ENCODE results near the gene NPDC1. TPM values are rescaled to one million over a fixed set of nuclear protein-coding genes. Genes with fewer than 3 reads are reported as not detected.

NPDC1 gene
- total RNA-seq, 1 donor from 2014 or later, result 63.9 TPM

GRCh38 chr9:137023157-137023556, 22.8 kb downstream of the NPDC1 start:
- Histone ChIP-seq H3K27ac (replicated peaks) (no peak overlapping the region), H3K4me3 (no peak overlapping the region), H3K36me3 (peaks cover 18% of the 10 kb centered on the region), H3K9me3 (replicated peaks) (no peaks in the 10 kb centered on the region), H3K27me3 (ENCODE audit: low read depth) (no peaks in the 10 kb centered on the region), H3K4me1 (peaks cover 18% of the 10 kb centered on the region)
- DNase-seq, result no peak
- TF ChIP-seq CTCF (IDR thresholded peaks at IDR 0.05; ENCODE audit: borderline replicate concordance), result no peak
- intact Hi-C loops (cut with micrococcal nuclease), result no loop called here

DNA sequence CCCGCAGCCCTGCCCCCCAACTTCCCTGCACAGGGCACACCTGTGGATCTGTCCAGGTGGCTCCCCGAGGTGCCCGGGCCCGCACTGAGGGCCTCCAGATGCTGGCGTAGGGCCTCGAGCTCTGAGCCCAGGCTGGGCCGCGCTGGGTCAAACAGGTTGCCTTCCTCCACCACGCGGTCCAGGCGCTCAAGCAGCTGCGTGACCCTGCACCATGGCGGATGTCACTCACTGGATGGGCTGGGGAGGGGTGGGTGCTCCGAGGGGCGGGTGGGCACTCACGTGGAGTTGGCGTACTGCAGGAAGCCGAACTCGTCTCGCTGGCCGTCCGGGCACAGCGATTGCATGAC, 23.3 kb downstream of the NPDC1 start:
- H3K27me3 ChIP-seq (ENCODE audit: low read depth), result no peaks in the 10 kb centered on the region
- no peak for DNase-seq
- no peaks in the 10 kb centered on the region for H3K9me3 ChIP-seq (replicated peaks)
- intact Hi-C loops (cut with micrococcal nuclease), result no loop called here
- H3K27ac ChIP-seq (replicated peaks), result no peak overlapping the region
- H3K36me3 ChIP-seq, result peaks cover 23% of the 10 kb centered on the region
- no peak overlapping the region for H3K4me3 ChIP-seq
- H3K4me1 ChIP-seq, result peaks cover 17% of the 10 kb centered on the region
- no peak for TF ChIP-seq CTCF (IDR thresholded peaks at IDR 0.05; ENCODE audit: borderline replicate concordance)

- TF ChIP-seq CTCF (IDR thresholded peaks at IDR 0.05; ENCODE audit: borderline replicate concordance), result no peak
- intact Hi-C loops (cut with micrococcal nuclease), result no loop called here
- Histone ChIP-seq H3K9me3 (replicated peaks) (no peaks in the 10 kb centered on the region), H3K27ac (replicated peaks) (no peak overlapping the region), H3K4me1 (peaks cover 12% of the 10 kb centered on the region), H3K36me3 (peaks cover 28% of the 10 kb centered on the region), H3K4me3 (no peak overlapping the region), H3K27me3 (ENCODE audit: low read depth) (no peaks in the 10 kb centered on the region)
- DNase-seq, result no peak
Measured at GRCh38 chr9:137021979-137022661, 23.9 kb downstream of the NPDC1 start.

DNA sequence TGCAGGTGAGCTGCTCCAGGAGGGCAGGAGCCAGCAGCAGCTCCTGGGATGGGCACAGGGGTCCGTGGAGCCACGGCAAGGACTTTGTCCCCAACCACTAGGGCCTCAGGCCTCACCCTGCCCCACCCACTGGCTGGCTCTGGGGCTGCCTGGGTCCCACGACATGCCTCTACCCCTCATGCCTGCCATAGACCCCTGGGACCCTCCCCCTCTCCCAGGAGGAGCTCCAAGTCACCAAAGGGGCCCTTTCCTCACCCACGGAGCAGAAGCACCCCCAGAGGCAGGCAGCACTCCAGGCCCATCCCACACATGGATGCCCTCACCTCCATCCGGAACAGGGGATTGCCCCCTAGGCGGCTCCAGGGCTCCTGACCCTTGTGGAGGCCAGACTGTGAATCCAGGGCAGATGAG, 24.4 kb downstream of the NPDC1 start:
- intact Hi-C loops (cut with micrococcal nuclease), result no loop called here
- no peak for TF ChIP-seq CTCF (IDR thresholded peaks at IDR 0.05; ENCODE audit: borderline replicate concordance)
- DNase-seq, result no peak
- Histone ChIP-seq H3K4me1 (peaks cover 7% of the 10 kb centered on the region), H3K4me3 (no peak overlapping the region), H3K9me3 (replicated peaks) (no peaks in the 10 kb centered on the region), H3K36me3 (peaks cover 33% of the 10 kb centered on the region), H3K27ac (replicated peaks) (no peak overlapping the region), H3K27me3 (ENCODE audit: low read depth) (no peaks in the 10 kb centered on the region)

- H3K27ac ChIP-seq (replicated peaks), result no peak overlapping the region
- intact Hi-C loops (cut with micrococcal nuclease), result no loop called here
- H3K4me3 ChIP-seq, result no peak overlapping the region
- no peaks in the 10 kb centered on the region for H3K27me3 ChIP-seq (ENCODE audit: low read depth)
- DNase-seq, result no peak
- no peaks in the 10 kb centered on the region for H3K9me3 ChIP-seq (replicated peaks)
- peaks cover under 1% of the 10 kb centered on the region for H3K4me1 ChIP-seq
- peaks cover 40% of the 10 kb centered on the region for H3K36me3 ChIP-seq
- TF ChIP-seq CTCF (IDR thresholded peaks at IDR 0.05; ENCODE audit: borderline replicate concordance), result no peak
Measured at GRCh38 chr9:137020771-137021567, 25.0 kb downstream of the NPDC1 start.
